Keratinocyte (primary cell): Measurements from ENCODE around the gene C17orf113.

Experiments
- EZH2 ChIP-seq: IDR thresholded peaks from one replicate; pipeline ENCODE4 v1.6.1; 2012; ENCODE audit warnings: inconsistent platforms, mild to moderate bottlenecking, low read length, moderate library complexity
- TF ChIP-seq, protein P1 (sequence below), 3 experiments: IDR thresholded peaks in 1 of 3; conservative IDR thresholded peaks in 1 of 3; optimal IDR thresholded peaks in 1 of 3; 2 replicates in 2 of 3; 3 replicates in 1 of 3; pipeline versions ENCODE3 to v1.5.1; 2011; ENCODE audit warnings: low read length in 3 of 3, mild to moderate bottlenecking in 3 of 3, moderate library complexity in 2 of 3, control low read depth in 1 of 3, inconsistent platforms in 1 of 3; ENCODE audit not compliant: insufficient read depth in 2 of 3; ENCODE audit errors: extremely low read depth in 1 of 3

- TF ChIP-seq, protein P1, sequence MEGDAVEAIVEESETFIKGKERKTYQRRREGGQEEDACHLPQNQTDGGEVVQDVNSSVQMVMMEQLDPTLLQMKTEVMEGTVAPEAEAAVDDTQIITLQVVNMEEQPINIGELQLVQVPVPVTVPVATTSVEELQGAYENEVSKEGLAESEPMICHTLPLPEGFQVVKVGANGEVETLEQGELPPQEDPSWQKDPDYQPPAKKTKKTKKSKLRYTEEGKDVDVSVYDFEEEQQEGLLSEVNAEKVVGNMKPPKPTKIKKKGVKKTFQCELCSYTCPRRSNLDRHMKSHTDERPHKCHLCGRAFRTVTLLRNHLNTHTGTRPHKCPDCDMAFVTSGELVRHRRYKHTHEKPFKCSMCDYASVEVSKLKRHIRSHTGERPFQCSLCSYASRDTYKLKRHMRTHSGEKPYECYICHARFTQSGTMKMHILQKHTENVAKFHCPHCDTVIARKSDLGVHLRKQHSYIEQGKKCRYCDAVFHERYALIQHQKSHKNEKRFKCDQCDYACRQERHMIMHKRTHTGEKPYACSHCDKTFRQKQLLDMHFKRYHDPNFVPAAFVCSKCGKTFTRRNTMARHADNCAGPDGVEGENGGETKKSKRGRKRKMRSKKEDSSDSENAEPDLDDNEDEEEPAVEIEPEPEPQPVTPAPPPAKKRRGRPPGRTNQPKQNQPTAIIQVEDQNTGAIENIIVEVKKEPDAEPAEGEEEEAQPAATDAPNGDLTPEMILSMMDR (optimal IDR thresholded peaks at IDR 0.05 in 1 of 3, IDR thresholded peaks at IDR 0.05 in 1 of 3, conservative IDR thresholded peaks at IDR 0.05 in 1 of 3; ENCODE audit: extremely low read depth in 1 of 3, insufficient read depth in 2 of 3, low read length in 3 of 3), result no peak
- no peak for TF ChIP-seq EZH2
These were observed 3.5 kb upstream of the C17orf113 start for GRCh38 chr17:42053731-42054500.
